NCI-H460 (cell line): ENCODE measurements around the gene SLC48A1. TPM values are rescaled to one million over a fixed set of nuclear protein-coding genes. Genes with fewer than 3 reads are reported as not detected.

Source experiments
- DNase-seq: peaks from one replicate; pipeline ENCODE4 v3.0.0-alpha.2; 2016; ENCODE audit warnings: low read depth; ENCODE audit errors: extremely low read depth
- total RNA-seq: library from RNA; depleted of rRNA; stranded (reverse); fragments of >200 nt; shearing (Covaris generic); gene quantifications from 2 replicates; pipeline ENCODE4 v1.2.3, GENCODE V29; 2014

SLC48A1 gene
- total RNA-seq, 1 experiment from 2014 or later, result 111 TPM

GRCh38 chr12:47775100-47775911 is 2.3 kb downstream of the SLC48A1 start:
- no peak for DNase-seq

- no peak for DNase-seq
These were observed 3.6 kb downstream of the SLC48A1 start for GRCh38 chr12:47776471-47777143.

GRCh38 chr12:47777151-47777550 is 4.1 kb downstream of the SLC48A1 start:
- no peak for DNase-seq

GRCh38 chr12:47777741-47778558 is 4.9 kb downstream of the SLC48A1 start:
- no peak for DNase-seq

- no peak for DNase-seq
These were observed 5.8 kb downstream of the SLC48A1 start for GRCh38 chr12:47778881-47779280.

- peak; percentile 87 for DNase-seq
These were observed 6.4 kb downstream of the SLC48A1 start for GRCh38 chr12:47779301-47779942.

GRCh38 chr12:47779943-47780504 is 7.0 kb downstream of the SLC48A1 start:
- DNase-seq, result no peak

- no peak for DNase-seq
These were observed 8.7 kb downstream of the SLC48A1 start for GRCh38 chr12:47781479-47782371.

- no peak for DNase-seq
These were observed 9.3 kb downstream of the SLC48A1 start for GRCh38 chr12:47782372-47782770.

GRCh38 chr12:47783024-47783755 is 10.2 kb downstream of the SLC48A1 start:
- no peak for DNase-seq

GRCh38 chr12:47783821-47784819 is 11.1 kb downstream of the SLC48A1 start:
- no peak for DNase-seq

GRCh38 chr12:47785036-47785886 is 12.2 kb downstream of the SLC48A1 start:
- no peak for DNase-seq

- no peak for DNase-seq
These were observed 13.0 kb downstream of the SLC48A1 start for GRCh38 chr12:47785887-47786661.

GRCh38 chr12:47786662-47787280 is 13.7 kb downstream of the SLC48A1 start:
- DNase-seq, result no peak

- no peak for DNase-seq
These were observed 14.7 kb downstream of the SLC48A1 start for GRCh38 chr12:47787596-47788319.
